Rectal smooth muscle tissue (tissue), 1 donor: ENCODE results near the gene ATF6.

Experiments used
- H3K27ac ChIP-seq: one replicate; pipeline ENCODE4 v1.7.0; 2013; ENCODE audit warnings: low read depth, low read length, inconsistent platforms
- H3K27me3 ChIP-seq: one replicate; pipeline ENCODE4 v1.7.0; 2013; ENCODE audit warnings: low read length; ENCODE audit not compliant: control insufficient read depth, insufficient read depth
- H3K36me3 ChIP-seq: one replicate; pipeline ENCODE4 v1.7.0; 2013; ENCODE audit warnings: low read length; ENCODE audit not compliant: control insufficient read depth, insufficient read depth
- H3K4me1 ChIP-seq: one replicate; pipeline ENCODE4 v1.7.0; 2013; ENCODE audit warnings: low read length; ENCODE audit not compliant: control insufficient read depth, insufficient read depth
- H3K4me3 ChIP-seq: one replicate; pipeline ENCODE4 v1.7.0; 2013; ENCODE audit warnings: low read length
- H3K9ac ChIP-seq: one replicate; pipeline ENCODE4 v1.7.0; 2013; ENCODE audit warnings: low read length

ATF6 gene

DNA sequence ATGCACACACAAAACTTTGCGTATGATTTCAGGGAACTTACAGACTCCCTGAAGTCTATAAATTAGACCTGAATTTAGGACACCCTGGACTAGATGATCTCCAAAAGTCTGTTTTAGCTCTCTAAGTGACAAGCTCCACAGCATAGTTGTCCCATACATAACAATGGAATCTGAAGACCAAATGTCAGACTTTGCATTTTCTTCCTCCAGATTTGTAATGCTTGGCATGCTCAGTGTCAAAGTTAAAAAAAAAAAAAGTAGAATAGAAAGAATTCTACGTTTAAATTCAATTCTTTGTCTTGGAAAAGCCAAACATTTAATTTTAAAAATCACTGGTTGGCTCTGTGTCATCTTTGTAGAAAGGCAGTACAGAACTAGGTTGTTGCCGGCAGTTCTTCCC, 190.8 kb downstream of the ATF6 start:
- no peak overlapping the region for H3K4me3 ChIP-seq
- H3K27ac ChIP-seq = no peak overlapping the region
- no peaks in the 10 kb centered on the region for H3K27me3 ChIP-seq
- no peak overlapping the region for H3K9ac ChIP-seq
- peaks cover 17% of the 10 kb centered on the region for H3K4me1 ChIP-seq
- no peaks in the 10 kb centered on the region for H3K36me3 ChIP-seq

DNA sequence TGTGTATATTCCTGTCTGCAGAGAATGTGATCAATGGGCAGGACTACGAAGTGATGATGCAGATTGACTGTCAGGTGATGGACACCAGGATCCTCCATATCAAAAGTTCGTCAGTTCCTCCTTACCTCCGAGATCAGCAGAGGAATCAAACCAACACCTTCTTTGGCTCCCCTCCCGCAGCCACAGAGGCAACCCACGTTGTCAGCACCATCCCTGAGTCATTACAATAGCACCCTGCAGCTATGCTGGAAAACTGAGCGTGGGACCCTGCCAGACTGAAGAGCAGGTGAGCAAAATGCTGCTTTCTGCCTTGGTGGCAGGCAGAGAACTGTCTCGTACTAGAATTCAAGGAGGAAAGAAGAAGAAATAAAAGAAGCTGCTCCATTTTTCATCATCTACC, 192.3 kb downstream of the ATF6 start:
- Histone ChIP-seq H3K4me3 (no peak overlapping the region), H3K9ac (no peak overlapping the region), H3K27ac (no peak overlapping the region), H3K27me3 (no peaks in the 10 kb centered on the region), H3K4me1 (peaks cover 16% of the 10 kb centered on the region), H3K36me3 (no peaks in the 10 kb centered on the region)

DNA sequence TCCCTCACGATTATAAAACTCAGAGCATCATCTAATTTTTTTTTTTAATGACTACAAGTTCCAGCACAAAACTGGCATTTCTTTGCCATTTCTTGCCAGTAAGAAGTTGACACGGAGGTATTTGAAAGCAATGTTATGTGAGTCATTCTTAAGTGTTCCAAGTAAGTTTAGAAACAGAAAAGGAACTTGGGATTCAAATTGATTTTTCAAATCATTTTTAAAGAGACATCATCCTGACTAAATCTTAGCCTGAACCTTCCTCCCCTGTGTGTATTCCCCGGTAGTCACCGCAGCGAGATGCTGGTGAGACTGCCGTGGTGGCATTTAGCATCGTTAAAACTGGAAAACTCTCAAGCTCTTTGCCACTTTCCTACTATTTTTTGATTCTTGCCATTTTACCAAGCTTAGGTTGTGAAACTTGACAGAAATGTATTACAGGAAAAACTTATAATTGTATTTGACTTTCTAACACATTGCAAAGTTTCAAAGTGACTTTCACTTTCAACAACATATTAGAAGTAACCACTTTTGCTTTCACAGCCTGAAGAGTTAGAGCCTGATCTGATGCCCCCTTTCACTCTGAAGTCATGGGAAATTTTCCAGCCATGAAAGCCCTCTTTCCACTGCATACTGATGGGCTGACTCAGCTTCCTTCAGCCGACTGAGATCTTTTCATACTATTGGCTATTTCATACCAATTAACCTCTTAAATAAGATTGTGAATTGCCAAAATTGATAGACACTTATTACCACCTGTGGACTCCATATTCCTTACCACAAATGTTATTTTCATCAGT, 196.2 kb downstream of the ATF6 start:
- Histone ChIP-seq H3K4me3 (peak overlapping the region; percentile 9), H3K27ac (peak overlapping the region; percentile 71), H3K36me3 (no peaks in the 10 kb centered on the region), H3K9ac (no peak overlapping the region), H3K4me1 (peaks cover 6% of the 10 kb centered on the region), H3K27me3 (no peaks in the 10 kb centered on the region)

DNA sequence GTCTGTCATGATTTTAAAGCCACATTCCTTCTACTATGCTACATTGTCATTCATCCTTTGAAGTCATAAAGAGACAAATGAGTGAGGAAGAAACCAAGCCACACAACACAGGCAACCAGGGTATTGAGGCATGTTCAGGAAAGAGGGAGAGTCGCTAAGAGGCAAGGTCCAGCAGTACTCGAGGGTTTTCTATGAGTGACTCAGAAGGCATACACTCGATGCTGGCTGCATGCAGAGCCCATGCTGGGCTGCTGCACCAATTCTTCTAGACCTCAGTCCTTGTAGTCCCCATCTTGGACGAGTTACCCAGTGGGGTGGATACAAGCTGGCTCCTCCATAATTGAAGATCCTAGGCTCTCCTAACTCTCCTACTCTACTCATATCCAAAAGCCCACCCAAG, 199.9 kb downstream of the ATF6 start:
- H3K36me3 ChIP-seq = no peaks in the 10 kb centered on the region
- H3K4me3 ChIP-seq = no peak overlapping the region

DNA sequence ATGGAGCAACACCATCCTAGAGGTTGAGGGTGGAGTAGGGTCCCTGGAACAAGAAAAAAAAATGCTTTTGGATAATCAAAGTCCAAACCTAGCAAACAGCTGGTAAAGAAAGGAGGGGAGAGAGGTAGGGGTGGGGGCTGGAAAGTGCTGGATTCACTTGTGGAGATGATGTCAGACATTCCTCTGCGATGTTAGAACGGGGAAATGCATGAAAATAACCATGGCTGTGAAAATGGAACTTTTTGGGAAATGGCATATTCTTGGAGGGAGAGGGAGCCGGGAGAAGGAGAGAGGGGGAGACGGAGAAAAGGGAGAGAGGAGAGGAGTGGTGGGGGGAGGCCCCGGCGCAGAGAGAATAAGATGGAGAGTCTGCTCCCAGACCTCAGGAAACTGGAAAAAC, 203.9 kb downstream of the ATF6 start:
- Histone ChIP-seq H3K27ac (no peak overlapping the region), H3K4me3 (no peak overlapping the region), H3K9ac (no peak overlapping the region), H3K27me3 (no peaks in the 10 kb centered on the region), H3K36me3 (no peaks in the 10 kb centered on the region), H3K4me1 (peaks cover 9% of the 10 kb centered on the region)

More for the DNA sequence above, 199.9 kb downstream of the ATF6 start:
- peaks cover 6% of the 10 kb centered on the region for H3K4me1 ChIP-seq
- no peaks in the 10 kb centered on the region for H3K27me3 ChIP-seq
- H3K27ac ChIP-seq = no peak overlapping the region
- no peak overlapping the region for H3K9ac ChIP-seq

DNA sequence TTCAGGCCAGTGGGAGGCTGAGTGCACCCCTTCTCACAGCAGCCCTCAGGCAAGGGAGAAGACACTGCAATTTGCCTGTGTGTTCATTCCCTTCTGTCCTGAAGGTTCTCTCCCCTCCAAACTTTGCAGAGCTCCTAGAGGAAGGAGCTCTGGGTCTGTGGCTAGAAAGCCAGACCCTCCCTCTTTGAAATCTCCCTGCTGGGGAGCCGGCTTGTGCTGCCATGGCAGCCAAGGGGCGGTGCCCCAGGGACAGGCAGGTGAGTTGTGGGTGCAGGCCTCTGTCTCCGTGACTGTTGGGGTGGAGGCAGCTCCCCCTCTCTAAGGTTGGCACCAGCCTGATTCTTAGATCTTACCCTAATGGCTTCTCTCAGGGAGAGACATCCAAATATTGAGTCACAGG, 204.5 kb downstream of the ATF6 start:
- no peak overlapping the region for H3K9ac ChIP-seq
- no peaks in the 10 kb centered on the region for H3K27me3 ChIP-seq
- H3K4me1 ChIP-seq = peaks cover 9% of the 10 kb centered on the region
- H3K36me3 ChIP-seq = no peaks in the 10 kb centered on the region
- no peak overlapping the region for H3K4me3 ChIP-seq
- H3K27ac ChIP-seq = no peak overlapping the region

DNA sequence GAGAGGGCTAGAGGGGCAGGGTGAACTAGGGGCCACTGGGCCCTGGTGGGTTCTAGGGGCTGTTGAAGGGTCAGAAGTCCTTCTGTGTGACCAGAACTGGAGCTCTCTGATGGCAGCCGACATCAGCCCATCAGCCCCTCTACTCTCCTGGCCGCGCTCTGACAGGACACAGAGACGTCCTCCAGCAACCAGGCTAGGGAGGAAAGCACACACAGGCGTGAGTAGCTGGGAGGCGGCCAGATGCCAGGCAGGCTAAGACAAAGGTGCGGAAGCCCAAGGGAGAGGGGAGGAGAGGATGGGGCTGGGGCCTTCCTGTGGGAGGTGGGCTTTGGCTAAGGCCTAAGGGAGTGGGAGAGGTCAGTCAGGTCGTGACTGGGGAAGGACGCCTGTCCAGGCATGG, 206.7 kb downstream of the ATF6 start:
- Histone ChIP-seq H3K27ac (no peak overlapping the region), H3K4me3 (no peak overlapping the region), H3K27me3 (no peaks in the 10 kb centered on the region), H3K4me1 (peaks cover 9% of the 10 kb centered on the region), H3K9ac (no peak overlapping the region), H3K36me3 (no peaks in the 10 kb centered on the region)

DNA sequence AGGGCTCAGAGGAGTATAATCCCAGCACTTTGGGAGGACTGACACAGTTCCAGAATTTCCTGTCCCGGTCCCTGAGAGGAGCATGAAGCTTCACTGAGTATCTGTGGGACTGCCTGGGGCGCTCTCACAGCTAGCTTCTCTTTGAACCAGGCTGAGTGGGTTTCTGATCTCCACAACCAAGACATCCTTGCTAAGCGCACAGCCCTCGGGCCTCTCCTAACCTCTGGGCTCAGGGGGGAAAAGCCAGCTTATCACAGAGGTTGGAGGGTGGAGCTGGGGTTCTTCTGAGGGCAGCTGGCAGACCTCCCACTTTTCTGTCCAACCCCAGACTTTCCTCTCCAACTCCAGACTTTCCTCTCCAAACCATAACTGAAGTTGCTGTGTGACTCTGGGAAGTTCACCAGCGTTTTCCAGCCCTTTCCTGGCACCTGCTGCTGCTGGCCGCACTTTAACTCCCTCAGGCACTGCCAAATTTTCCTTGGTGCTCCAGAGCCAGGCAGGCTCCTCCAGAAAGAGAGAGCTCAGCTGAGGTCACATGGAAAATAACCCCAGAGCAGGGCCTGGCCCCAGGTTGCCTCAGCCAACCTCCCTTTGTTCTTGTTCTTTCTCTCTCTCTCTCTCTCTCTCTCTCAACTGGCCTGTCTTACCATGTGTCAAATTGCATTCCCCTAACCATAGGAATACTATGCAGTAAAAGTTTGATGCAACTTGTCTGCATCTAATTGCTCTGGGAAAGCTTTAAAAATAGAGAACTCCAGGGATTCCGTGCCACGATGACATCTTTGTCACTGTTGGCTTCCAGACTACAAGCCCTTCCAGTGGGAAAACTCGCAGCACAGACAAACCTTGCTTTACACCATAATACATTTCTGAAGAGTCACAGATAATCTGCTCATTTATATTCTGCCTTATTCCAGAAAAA, 208.1 kb downstream of the ATF6 start:
- H3K36me3 ChIP-seq = no peaks in the 10 kb centered on the region
- H3K4me1 ChIP-seq = peaks cover 9% of the 10 kb centered on the region
- no peaks in the 10 kb centered on the region for H3K27me3 ChIP-seq
- no peak overlapping the region for H3K4me3 ChIP-seq
- H3K9ac ChIP-seq = no peak overlapping the region
- peak overlapping the region; percentile 52 for H3K27ac ChIP-seq

DNA sequence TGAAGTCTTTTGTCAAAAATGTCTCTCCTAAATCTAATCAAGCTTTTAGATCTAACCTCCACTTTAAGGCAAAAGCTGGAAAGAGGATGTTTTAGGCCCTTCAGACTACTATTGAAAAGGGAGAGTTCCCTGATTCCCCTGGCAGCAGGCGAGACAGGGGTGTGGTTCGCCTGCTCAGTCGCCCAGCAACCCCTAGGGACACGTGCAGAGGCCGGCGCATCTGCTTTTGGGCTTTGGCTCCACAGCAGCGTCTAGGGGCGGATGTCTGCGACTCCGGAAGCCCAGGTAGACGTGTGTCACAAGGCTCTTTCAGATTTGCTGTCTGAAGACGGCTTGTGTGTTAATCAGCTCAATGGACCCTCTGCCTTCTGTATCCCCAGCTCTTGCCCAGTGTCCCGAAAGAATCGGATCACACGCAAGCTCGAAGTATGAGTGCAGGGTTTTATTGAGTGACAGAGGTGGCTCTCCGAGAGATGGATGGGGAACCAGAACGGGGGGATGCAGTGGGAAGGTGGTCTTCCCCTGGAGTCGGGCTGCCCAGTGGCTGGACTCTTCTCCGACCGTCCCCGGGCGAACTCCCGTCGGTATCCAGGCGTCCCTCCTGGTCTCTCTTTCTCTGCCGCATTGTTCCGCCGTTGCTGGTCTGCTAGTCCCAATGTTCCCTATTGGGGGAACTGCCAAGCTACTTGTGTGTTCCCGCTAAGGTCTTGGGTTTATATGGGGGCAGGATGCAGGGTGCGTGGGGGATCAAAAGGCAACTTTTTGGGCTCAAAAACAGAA, 212.1 kb downstream of the ATF6 start:
- H3K27ac ChIP-seq = no peak overlapping the region
- H3K9ac ChIP-seq = no peak overlapping the region

DNA sequence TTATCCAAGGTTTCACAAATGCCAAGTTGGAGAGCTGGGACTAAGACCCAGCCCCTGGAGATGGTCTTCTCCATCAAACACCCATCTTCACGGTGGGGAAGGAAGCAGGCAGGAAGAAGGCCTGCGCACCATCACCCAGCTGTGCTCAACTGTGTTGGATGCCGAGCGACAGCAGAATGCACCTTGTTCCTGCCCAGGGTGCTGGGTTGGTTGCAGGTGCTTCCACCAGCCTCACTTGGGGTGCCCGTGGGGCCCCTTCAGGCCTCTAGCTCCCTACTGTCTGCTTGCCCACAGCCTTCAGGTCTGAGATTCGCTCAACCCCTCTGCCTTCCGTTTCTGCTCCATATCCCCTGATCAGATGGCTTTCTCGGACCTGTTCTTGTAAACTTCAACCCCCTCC, 215.0 kb downstream of the ATF6 start:
- Histone ChIP-seq H3K36me3 (peaks cover 2% of the 10 kb centered on the region), H3K27ac (no peak overlapping the region), H3K4me3 (no peak overlapping the region), H3K4me1 (peaks cover 13% of the 10 kb centered on the region), H3K9ac (no peak overlapping the region), H3K27me3 (no peaks in the 10 kb centered on the region)

More for the DNA sequence above, 212.1 kb downstream of the ATF6 start:
- H3K4me3 ChIP-seq = no peak overlapping the region
- H3K36me3 ChIP-seq = no peaks in the 10 kb centered on the region
- H3K27me3 ChIP-seq = no peaks in the 10 kb centered on the region
- peaks cover 9% of the 10 kb centered on the region for H3K4me1 ChIP-seq

DNA sequence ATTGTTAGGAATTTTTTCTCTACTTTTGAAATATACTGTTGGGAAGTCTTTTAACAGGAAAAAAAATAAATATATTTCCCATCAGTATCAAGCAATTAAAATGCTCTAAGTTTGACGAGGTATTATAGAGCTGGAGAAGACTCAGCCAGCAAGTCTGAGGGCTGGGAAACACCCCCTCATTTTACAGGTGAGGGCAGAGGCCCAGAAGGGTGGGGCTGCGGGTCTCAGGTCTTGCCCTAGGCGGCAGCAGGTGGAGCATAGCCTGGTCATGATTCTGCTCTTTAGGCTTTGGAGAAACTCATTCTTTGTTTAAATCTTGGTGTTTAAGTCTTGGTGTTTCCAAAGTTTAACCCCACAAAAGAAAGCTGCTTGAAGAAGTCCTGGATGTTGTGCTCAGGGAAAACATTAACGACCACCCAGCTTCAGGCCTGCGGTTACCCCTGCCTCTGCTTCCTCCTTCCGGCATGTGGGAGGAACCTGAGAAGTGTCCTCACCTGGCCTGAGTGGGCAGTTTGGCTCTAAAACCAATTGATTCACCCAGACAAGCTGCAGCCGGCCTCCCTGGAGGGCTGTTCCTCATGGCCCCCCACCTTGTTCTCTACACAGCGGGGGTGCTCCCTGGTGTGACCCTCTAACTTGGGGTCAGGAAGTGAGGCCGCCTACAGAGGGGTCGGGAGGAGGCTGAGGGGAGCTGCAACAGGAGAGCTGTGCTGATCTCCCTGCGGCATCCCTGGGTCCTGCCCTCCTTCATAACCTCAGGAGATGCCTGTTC, 215.8 kb downstream of the ATF6 start:
- Histone ChIP-seq H3K27me3 (no peaks in the 10 kb centered on the region), H3K4me3 (no peak overlapping the region)

More for the DNA sequence above, 215.8 kb downstream of the ATF6 start:
- Histone ChIP-seq H3K36me3 (peaks cover 2% of the 10 kb centered on the region), H3K9ac (no peak overlapping the region), H3K4me1 (peaks cover 19% of the 10 kb centered on the region), H3K27ac (no peak overlapping the region)
